Left lung (tissue), 10 donors: ENCODE measurements around the gene LRRC57. TPM values are rescaled to one million over a fixed set of nuclear protein-coding genes. Genes with fewer than 3 reads are reported as not detected.
A peak's percentile ranks its signal among the peaks of the same experiment; 100 is the strongest.

ENCODE experiments used
- ATAC-seq: fragments of 200-7000 bp; cut with Tn5 transposase; one replicate; pipeline ENCODE4 v1.9.1; 2020; ENCODE audit warnings: moderate library complexity
- DNase-seq, 4 donors: peaks; one replicate each; pipeline ENCODE4 v3.0.0-alpha.2; 2013 to 2020
- H3K27ac ChIP-seq, 2 donors: fragments of 200-600 bp; sonication (generic) in 1 of 2; one replicate each; pipeline versions ENCODE4 v1.5.0 to v1.8.0; 2020 to 2021
- H3K27me3 ChIP-seq, 2 donors: fragments of 200-600 bp; sonication (generic) in 1 of 2; one replicate each; pipeline versions ENCODE4 v1.5.0 to v1.8.0; 2020 to 2021
- H3K36me3 ChIP-seq, 2 donors: fragments of 200-600 bp; sonication (generic) in 1 of 2; one replicate each; pipeline versions ENCODE4 v1.5.0 to v1.8.0; 2020 to 2021
- H3K4me1 ChIP-seq, 2 donors: fragments of 200-600 bp; one replicate each; pipeline ENCODE4 v1.8.0; 2021
- H3K4me3 ChIP-seq, 2 donors: fragments of 200-600 bp; sonication (generic) in 1 of 2; one replicate each; pipeline versions ENCODE4 v1.5.0 to v1.8.0; 2020 to 2021; ENCODE audit warnings: mild to moderate bottlenecking in 1 of 2
- H3K9me3 ChIP-seq, 2 donors: fragments of 200-600 bp; sonication (generic) in 1 of 2; one replicate each; pipeline versions ENCODE4 v1.5.0 to v1.8.0; 2020 to 2021
- intact Hi-C, 2 donors: fragments of 100-400 bp; cut with DNase I; formaldehyde crosslinking; loops; one replicate each; pipeline versions ENCODE4 v1.11.2 to v1.14.2; 2022
- polyA plus RNA-seq, 6 donors: library from polyadenylated mRNA; unstranded; fragments of 120-200 nt; gene quantifications; one replicate each; pipeline ENCODE4 v1.2.1, GENCODE V29; 2013; ENCODE audit not compliant: insufficient read length in 6 of 6
- total RNA-seq, 2 donors: library from RNA; stranded (reverse); fragmentation: NEBNext Ultra II Directional; extraction: Animal tissue kit (Norgen Biotek cat#: 25700); gene quantifications; one replicate each; pipeline ENCODE4 v1.2.1, GENCODE V29; 2021
- TF ChIP-seq, protein P1 (sequence below), 2 donors: fragments of 200-600 bp; sonication (generic) in 1 of 2; IDR thresholded peaks; one replicate each; pipeline versions ENCODE4 v1.5.0 to v1.8.0; 2021; ENCODE audit warnings: antibody characterized with exemption in 2 of 2
- donor health status: DM: no; HTN: yes; CAD: no.
- donor health status: DM: no; HTN: no; CAD: no.

LRRC57 gene
- total and polyA plus RNA-seq, 8 donors: 21.5 to 27.9 (median 23.4) TPM

DNA sequence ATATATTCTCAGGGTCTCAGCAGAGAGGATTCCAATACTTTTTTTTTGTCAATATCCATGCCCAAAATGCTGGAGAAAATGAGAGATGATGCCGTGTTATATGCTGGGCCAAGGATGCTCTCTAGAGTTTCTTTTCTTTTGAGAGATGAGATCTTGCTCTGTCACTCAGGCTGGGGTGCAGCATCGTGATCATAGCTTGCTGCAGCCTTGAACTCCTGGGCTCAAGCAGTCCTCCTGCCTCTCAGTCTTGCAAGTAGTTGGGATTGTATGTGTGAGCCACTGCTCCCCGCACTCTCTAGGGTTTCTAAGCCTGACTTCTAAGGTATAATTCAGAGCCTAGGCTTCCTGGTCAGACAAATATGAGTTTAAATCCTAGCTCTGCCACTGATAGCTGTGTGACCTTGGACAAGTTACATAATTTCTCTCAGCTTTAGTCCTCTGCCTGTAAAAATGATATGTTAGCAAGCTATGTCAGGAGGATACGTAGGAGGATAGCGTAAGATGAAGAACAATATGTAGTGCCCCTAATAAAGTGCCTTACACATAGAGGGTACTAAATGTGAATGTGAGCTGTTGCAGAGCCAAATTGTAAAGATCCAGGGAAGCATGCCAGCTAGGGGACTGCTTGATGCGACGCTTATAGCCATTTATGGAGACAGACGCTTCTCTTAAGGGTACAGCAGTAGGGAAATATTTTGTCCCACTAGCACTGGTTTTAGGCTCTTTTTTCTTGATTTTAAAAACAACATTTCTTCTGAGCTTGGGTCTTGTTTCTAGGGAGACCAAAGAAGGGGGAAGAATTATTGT lies 34.2 kb upstream of the LRRC57 start:
- H3K27me3 ChIP-seq: no peaks in the 10 kb centered on the region
- H3K4me3 ChIP-seq: no peak overlapping the region
- no peak overlapping the region for H3K27ac ChIP-seq
- intact Hi-C loops: no loop called here
- peaks cover 9 to 31% of the 10 kb centered on the region in 2 donors for H3K4me1 ChIP-seq
- TF ChIP-seq, protein P1, sequence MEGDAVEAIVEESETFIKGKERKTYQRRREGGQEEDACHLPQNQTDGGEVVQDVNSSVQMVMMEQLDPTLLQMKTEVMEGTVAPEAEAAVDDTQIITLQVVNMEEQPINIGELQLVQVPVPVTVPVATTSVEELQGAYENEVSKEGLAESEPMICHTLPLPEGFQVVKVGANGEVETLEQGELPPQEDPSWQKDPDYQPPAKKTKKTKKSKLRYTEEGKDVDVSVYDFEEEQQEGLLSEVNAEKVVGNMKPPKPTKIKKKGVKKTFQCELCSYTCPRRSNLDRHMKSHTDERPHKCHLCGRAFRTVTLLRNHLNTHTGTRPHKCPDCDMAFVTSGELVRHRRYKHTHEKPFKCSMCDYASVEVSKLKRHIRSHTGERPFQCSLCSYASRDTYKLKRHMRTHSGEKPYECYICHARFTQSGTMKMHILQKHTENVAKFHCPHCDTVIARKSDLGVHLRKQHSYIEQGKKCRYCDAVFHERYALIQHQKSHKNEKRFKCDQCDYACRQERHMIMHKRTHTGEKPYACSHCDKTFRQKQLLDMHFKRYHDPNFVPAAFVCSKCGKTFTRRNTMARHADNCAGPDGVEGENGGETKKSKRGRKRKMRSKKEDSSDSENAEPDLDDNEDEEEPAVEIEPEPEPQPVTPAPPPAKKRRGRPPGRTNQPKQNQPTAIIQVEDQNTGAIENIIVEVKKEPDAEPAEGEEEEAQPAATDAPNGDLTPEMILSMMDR (IDR thresholded peaks at IDR 0.05): no peak
- ATAC-seq (no peak), DNase-seq (no peak)
- H3K9me3 ChIP-seq: no peaks in the 10 kb centered on the region
- H3K36me3 ChIP-seq: no peaks in the 10 kb centered on the region

GRCh38 chr15:42581272-42581730 lies 32.7 kb upstream of the LRRC57 start:
- TF ChIP-seq, protein P1 (IDR thresholded peaks at IDR 0.05): no peak
- Histone ChIP-seq H3K36me3 (no peaks in the 10 kb centered on the region), H3K4me3 (peak overlapping the region; percentile 19 to 36), H3K9me3 (no peaks in the 10 kb centered on the region), H3K27ac (peak overlapping the region; percentile 75 to 79), H3K4me1 (peaks cover 9 to 45% of the 10 kb centered on the region in 2 donors), H3K27me3 (peaks cover 0 to 3% of the 10 kb centered on the region in 2 donors)
- intact Hi-C loops: no loop called here
- ATAC-seq (peak; percentile 98), DNase-seq (peak; percentile 71 to 98 (median 89))

DNA sequence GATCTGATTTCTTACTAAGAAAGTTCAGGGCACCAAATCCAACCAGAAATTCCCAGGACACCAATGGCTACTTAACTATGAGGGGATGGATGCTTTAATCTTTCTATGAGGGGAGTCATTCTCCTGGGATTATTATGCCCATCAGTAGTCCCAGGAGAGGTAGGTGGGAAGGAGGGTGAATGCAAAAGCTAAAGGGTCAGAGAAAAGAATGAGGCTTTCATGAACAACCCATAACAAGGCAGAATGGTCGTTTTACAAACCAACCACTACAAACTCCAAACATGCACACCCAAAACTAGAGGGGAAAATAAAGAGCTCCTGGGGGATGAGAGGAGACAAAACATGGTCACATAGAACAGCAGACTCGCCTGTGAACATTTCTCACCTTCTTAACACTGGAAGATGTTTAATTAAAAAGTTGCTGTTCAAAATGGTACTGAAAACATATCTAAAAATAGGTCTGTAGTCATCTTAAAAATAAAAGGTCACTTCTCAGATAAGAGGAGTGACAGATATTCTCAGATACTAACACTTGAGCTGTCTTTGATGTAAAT lies 30.5 kb upstream of the LRRC57 start:
- TF ChIP-seq, protein P1 (IDR thresholded peaks at IDR 0.05): no peak
- DNase-seq: no peak
- Histone ChIP-seq H3K9me3 (no peaks in the 10 kb centered on the region), H3K4me3 (no peak overlapping the region), H3K27ac (no peak overlapping the region), H3K36me3 (no peaks in the 10 kb centered on the region), H3K4me1 (peaks cover 9 to 54% of the 10 kb centered on the region in 2 donors), H3K27me3 (peaks cover 0 to 11% of the 10 kb centered on the region in 2 donors)
- intact Hi-C loops: no loop called here
- no peak for ATAC-seq

DNA sequence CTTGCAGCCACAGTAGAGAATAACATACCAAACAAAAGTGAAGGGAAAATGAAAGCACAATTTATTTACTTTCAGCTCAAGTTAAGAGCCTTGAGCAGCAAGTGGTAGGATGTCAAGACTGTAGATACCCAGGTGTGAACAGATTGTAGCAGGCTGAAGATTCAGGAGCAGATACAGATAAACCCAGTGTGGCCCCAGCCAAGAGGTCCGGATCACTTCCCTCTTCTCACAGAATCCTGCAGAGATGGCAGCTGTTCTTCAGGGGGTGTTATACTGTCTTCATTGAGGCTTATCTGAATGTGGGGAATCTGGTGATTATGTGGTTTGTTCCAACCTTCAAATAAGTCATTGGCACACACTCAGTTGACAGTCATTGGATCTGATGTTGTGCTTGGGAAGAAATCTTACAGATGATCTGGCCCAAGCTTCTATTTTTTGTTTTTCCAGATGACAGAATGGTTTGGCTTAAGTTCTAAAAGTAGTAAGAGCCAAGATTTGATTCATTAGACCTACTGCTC lies 29.0 kb upstream of the LRRC57 start:
- H3K4me3 ChIP-seq: no peak overlapping the region
- intact Hi-C loops: no loop called here
- ATAC-seq: no peak

More for the DNA sequence above, 29.0 kb upstream of the LRRC57 start:
- peaks cover 0 to 11% of the 10 kb centered on the region in 2 donors for H3K27me3 ChIP-seq
- TF ChIP-seq, protein P1 (IDR thresholded peaks at IDR 0.05): no peak
- H3K9me3 ChIP-seq: no peaks in the 10 kb centered on the region
- H3K27ac ChIP-seq: no peak overlapping the region
- H3K4me1 ChIP-seq: peaks cover 9 to 47% of the 10 kb centered on the region in 2 donors
- no peaks in the 10 kb centered on the region for H3K36me3 ChIP-seq
- peak in 2 of 4 donors; percentile 75 to 81 for DNase-seq
